Measurements from ENCODE around the gene TMCC3. TPM values are rescaled to one million over a fixed set of nuclear protein-coding genes. Genes with fewer than 3 reads are reported as not detected.
"Not testable (repeated sequence)": the region's sequence is repeated elsewhere in the genome, so short reads cannot be mapped to it uniquely, and the experiment has no call there.

The TMCC3 gene
- polyA plus RNA-seq, 1 donor (not counting 4 experiments of a cell fraction or from before 2014, with no cell fraction given): 18.9 TPM

DNA sequence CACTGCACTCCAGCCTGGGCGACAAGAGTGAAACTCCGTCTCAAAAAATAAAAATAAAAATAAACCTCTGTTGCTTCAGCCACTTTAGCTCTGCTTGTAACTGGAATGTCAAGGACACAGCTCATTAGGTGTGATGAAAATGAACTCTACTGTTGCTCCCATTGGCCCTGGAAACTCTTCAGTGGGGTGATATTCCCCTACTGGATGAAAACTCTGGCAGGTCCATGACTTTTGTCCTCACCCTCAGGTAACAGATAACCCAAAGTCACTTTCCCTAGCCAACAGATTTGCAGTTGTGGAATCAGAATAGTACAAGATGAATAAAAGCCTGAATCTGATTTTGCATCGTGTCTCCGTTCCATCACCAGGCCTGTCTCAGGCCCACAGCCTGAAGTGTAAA is 98.5 kb downstream of the TMCC3 start:
- Histone ChIP-seq H2AFZ (ENCODE audit: control insufficient read depth, low read length) (no peak overlapping the region), H3K9me1 (ENCODE audit: control insufficient read depth, extremely low read depth, insufficient read depth, low read length) (no peaks in the 10 kb centered on the region), H3K9me3 (ENCODE audit: control insufficient read depth, low read depth, low read length) (no peaks in the 10 kb centered on the region), H3K9ac (ENCODE audit: control insufficient read depth, extremely low read depth, insufficient read depth, low read length) (no peak overlapping the region), H3K27ac (ENCODE audit: control insufficient read depth, insufficient read depth, low read length) (no peak overlapping the region), H3K79me2 (ENCODE audit: control insufficient read depth, insufficient read depth, low read length) (no peaks in the 10 kb centered on the region), H3K4me2 (ENCODE audit: control insufficient read depth, extremely low read depth, insufficient read depth, low read depth, low read length) (no peak overlapping the region), H3K4me1 (ENCODE audit: control insufficient read depth, extremely low read depth, insufficient read depth, low read length) (peaks cover 22% of the 10 kb centered on the region), H4K20me1 (ENCODE audit: control insufficient read depth, extremely low read depth, insufficient read depth, low read length) (no peaks in the 10 kb centered on the region), H3K4me3 (ENCODE audit: control insufficient read depth in 2 of 3, extremely low read depth in 1 of 3, insufficient read depth in 2 of 3, low read depth in 1 of 3, low read length in 3 of 3) (no peak overlapping the region), H3K27me3 (ENCODE audit: control insufficient read depth, extremely low read depth, insufficient read depth, low read length) (no peaks in the 10 kb centered on the region), H3K36me3 (ENCODE audit: control insufficient read depth in 2 of 2, extremely low read depth in 1 of 2, insufficient read depth in 2 of 2, low read length in 2 of 2) (no peaks in the 10 kb centered on the region)
- dilution Hi-C loops (cut with MboI; ENCODE audit: extremely low pct_ligation_motif_present, low sequenced_read_pairs): no loop called here
- FAIRE-seq (peak; percentile 66), DNase-seq (ENCODE audit: low read depth, low spot score) (no peak)
- TF ChIP-seq, protein P1, sequence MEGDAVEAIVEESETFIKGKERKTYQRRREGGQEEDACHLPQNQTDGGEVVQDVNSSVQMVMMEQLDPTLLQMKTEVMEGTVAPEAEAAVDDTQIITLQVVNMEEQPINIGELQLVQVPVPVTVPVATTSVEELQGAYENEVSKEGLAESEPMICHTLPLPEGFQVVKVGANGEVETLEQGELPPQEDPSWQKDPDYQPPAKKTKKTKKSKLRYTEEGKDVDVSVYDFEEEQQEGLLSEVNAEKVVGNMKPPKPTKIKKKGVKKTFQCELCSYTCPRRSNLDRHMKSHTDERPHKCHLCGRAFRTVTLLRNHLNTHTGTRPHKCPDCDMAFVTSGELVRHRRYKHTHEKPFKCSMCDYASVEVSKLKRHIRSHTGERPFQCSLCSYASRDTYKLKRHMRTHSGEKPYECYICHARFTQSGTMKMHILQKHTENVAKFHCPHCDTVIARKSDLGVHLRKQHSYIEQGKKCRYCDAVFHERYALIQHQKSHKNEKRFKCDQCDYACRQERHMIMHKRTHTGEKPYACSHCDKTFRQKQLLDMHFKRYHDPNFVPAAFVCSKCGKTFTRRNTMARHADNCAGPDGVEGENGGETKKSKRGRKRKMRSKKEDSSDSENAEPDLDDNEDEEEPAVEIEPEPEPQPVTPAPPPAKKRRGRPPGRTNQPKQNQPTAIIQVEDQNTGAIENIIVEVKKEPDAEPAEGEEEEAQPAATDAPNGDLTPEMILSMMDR (optimal IDR thresholded peaks at IDR 0.05 in 1 of 3, IDR thresholded peaks at IDR 0.05 in 1 of 3, conservative IDR thresholded peaks at IDR 0.05 in 1 of 3; ENCODE audit: extremely low read depth in 1 of 3, insufficient read depth in 2 of 3, low read length in 3 of 3): no peak
- TF ChIP-seq EZH2 (IDR thresholded peaks at IDR 0.05; ENCODE audit: low read length): no peak

DNA sequence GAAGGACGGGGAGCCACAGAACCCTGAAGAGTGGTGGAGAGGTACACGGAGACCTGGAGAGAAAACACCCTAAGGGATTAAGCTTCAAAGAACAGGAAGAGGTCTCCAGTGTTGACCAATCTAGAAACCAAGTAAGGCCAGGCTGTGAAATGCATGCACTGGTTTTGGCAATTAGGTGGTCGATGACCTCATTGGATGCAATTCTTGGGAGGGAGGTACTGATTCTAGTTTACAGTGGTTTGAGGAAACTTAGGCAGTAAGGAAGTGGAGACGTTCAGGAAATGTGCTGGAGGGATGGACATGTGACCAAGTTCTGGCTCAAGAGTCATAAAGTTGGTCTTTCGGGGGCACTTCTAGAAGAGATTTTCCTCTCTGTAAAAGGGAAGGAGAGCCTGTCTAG is 99.4 kb downstream of the TMCC3 start:
- Histone ChIP-seq H3K27ac (ENCODE audit: control insufficient read depth, insufficient read depth, low read length) (no peak overlapping the region), H3K9me3 (ENCODE audit: control insufficient read depth, low read depth, low read length) (no peaks in the 10 kb centered on the region), H3K36me3 (ENCODE audit: control insufficient read depth in 2 of 2, extremely low read depth in 1 of 2, insufficient read depth in 2 of 2, low read length in 2 of 2) (no peaks in the 10 kb centered on the region), H3K9ac (ENCODE audit: control insufficient read depth, extremely low read depth, insufficient read depth, low read length) (no peak overlapping the region), H3K79me2 (ENCODE audit: control insufficient read depth, insufficient read depth, low read length) (no peaks in the 10 kb centered on the region), H3K9me1 (ENCODE audit: control insufficient read depth, extremely low read depth, insufficient read depth, low read length) (no peaks in the 10 kb centered on the region), H2AFZ (ENCODE audit: control insufficient read depth, low read length) (no peak overlapping the region), H3K4me2 (ENCODE audit: control insufficient read depth, extremely low read depth, insufficient read depth, low read depth, low read length) (no peak overlapping the region), H3K4me1 (ENCODE audit: control insufficient read depth, extremely low read depth, insufficient read depth, low read length) (peaks cover 22% of the 10 kb centered on the region), H3K27me3 (ENCODE audit: control insufficient read depth, extremely low read depth, insufficient read depth, low read length) (no peaks in the 10 kb centered on the region), H4K20me1 (ENCODE audit: control insufficient read depth, extremely low read depth, insufficient read depth, low read length) (no peaks in the 10 kb centered on the region), H3K4me3 (ENCODE audit: control insufficient read depth in 2 of 3, extremely low read depth in 1 of 3, insufficient read depth in 2 of 3, low read depth in 1 of 3, low read length in 3 of 3) (no peak overlapping the region)
- TF ChIP-seq EZH2 (IDR thresholded peaks at IDR 0.05; ENCODE audit: low read length): no peak
- TF ChIP-seq, protein P1 (optimal IDR thresholded peaks at IDR 0.05 in 1 of 3, IDR thresholded peaks at IDR 0.05 in 1 of 3, conservative IDR thresholded peaks at IDR 0.05 in 1 of 3; ENCODE audit: extremely low read depth in 1 of 3, insufficient read depth in 2 of 3, low read length in 3 of 3): no peak
- dilution Hi-C loops (cut with MboI; ENCODE audit: extremely low pct_ligation_motif_present, low sequenced_read_pairs): no loop called here
- DNase-seq (ENCODE audit: low read depth, low spot score) (no peak), FAIRE-seq (no peak)

DNA sequence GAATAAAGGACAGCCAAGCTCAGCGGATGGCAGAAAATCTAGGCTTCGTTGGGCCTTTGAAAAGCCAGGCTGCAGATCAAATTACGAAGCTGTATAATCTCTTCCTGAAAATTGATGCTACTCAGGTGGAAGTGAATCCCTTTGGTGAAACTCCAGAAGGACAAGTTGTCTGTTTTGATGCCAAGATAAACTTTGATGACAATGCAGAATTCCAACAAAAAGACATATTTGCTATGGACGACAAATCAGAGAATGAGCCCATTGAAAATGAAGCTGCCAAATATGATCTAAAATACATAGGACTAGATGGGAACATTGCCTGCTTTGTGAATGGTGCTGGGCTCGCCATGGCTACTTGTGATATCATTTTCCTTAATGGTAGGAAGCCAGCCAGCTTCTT is 101.5 kb downstream of the TMCC3 start:
- H4K20me1 ChIP-seq (ENCODE audit: control insufficient read depth, extremely low read depth, insufficient read depth, low read length); dilution Hi-C loops (cut with MboI; ENCODE audit: extremely low pct_ligation_motif_present, low sequenced_read_pairs); H3K27me3 ChIP-seq (ENCODE audit: control insufficient read depth, extremely low read depth, insufficient read depth, low read length); H3K9me3 ChIP-seq (ENCODE audit: control insufficient read depth, low read depth, low read length); H3K4me3 ChIP-seq (ENCODE audit: control insufficient read depth in 2 of 3, extremely low read depth in 1 of 3, insufficient read depth in 2 of 3, low read depth in 1 of 3, low read length in 3 of 3); H2AFZ ChIP-seq (ENCODE audit: control insufficient read depth, low read length); H3K9me1 ChIP-seq (ENCODE audit: control insufficient read depth, extremely low read depth, insufficient read depth, low read length); H3K9ac ChIP-seq (ENCODE audit: control insufficient read depth, extremely low read depth, insufficient read depth, low read length); H3K27ac ChIP-seq (ENCODE audit: control insufficient read depth, insufficient read depth, low read length); H3K36me3 ChIP-seq (ENCODE audit: control insufficient read depth in 2 of 2, extremely low read depth in 1 of 2, insufficient read depth in 2 of 2, low read length in 2 of 2); FAIRE-seq; DNase-seq (ENCODE audit: low read depth, low spot score); H3K79me2 ChIP-seq (ENCODE audit: control insufficient read depth, insufficient read depth, low read length); H3K4me2 ChIP-seq (ENCODE audit: control insufficient read depth, extremely low read depth, insufficient read depth, low read depth, low read length): not testable (repeated sequence)
- peaks cover 15% of the 10 kb centered on the region for H3K4me1 ChIP-seq (ENCODE audit: control insufficient read depth, extremely low read depth, insufficient read depth, low read length)

Measured in keratinocyte (primary cell).